ENCODE data around the gene UTS2B.

DNA sequence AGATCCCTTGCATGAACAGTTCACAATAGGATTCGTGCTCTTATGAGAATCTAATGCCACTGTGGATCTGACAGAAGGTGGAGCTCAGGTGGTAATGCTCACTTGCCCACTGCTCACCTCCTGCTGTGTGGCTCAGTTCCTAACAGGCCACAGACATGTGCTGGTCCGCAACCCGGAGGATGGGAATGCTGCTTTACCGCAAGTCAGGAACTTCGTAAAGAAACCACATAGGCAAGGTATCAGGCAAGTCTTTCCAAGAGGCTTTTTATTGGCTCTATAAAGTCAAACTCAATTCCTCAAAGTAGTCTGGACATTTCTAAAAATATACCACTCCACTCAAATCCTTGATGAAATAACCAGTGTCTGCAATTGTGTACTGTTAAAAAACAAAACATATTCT, 75.2 kb downstream of the UTS2B start:
- TF ChIP-seq CTCF (IDR thresholded peaks at IDR 0.05) (no peak), POLR2AphosphoS5 (IDR thresholded peaks at IDR 0.05; ENCODE audit: low read depth, low read length) (no peak)
